ENCODE measurements around the gene ADAMTS1. TPM values are rescaled to one million over a fixed set of nuclear protein-coding genes. Genes with fewer than 3 reads are reported as not detected.

Gene ADAMTS1
- total and polyA plus RNA-seq, 2 of the 4 experiments (the other 2 are of a cell fraction): 116 to 317 TPM

DNA sequence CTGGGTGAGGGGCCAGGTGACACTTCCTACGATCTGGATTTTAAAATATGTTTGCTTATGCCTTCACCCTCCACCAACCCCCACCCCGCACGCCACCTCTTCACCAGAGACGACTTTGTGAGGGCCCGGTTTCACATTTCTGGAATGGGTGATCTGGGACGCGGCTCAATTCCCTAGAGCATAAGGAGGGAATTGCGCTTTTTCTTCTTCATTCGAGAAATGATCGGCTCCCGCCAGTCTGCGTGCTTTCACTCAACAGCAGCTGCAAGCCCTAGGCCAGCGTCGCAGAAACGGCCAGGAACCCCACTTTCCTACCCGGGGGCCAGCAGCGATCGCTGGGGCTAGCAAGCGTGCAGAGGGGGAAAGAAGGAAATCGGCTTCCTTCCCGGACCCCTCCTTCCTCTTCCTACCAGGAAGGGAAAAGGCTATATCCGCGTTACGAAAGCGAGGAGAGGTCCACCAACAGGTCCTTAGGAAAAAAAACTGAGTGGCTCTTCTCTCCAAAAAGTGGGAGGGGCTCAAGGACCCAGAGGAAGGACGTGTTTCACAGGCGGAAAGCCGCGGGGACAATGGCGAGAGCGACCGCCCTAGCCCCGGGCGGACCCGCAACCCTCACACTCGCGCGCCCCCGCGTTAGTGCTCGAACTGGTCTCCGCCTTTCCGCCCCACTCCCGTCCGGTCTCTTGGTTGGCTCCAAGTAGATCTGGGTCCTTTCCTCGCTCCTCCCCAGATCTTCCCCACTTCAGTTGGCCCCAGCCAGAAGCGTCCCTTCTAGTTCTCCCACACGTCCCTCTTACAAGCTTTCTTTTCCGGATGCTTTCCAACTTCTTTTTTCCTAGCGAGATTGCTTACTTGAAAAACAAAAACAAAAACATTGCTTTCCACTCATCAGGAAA, 1.1 kb upstream of the ADAMTS1 start:
- CTCF ChIA-PET: no interaction called here
- ATAC-seq (ENCODE audit: low read depth) (peak; percentile 46), DNase-seq (peak; percentile 82)
- no TSS peak for BruUV-seq (replicated peaks)
- Histone ChIP-seq H3K27ac (ENCODE audit: insufficient read depth, low read length) (peak overlapping the region; percentile 94), H3K9ac (ENCODE audit: low read depth, low read length) (peak overlapping the region; percentile 85), H3K56ac (ENCODE audit: extremely low read depth, insufficient read depth, low read length) (peak overlapping the region; percentile 93), H3K27me3 (ENCODE audit: control insufficient read depth, insufficient read depth, low read length) (no peaks in the 10 kb centered on the region), H3K18ac (ENCODE audit: low read depth, low read length) (peak overlapping the region; percentile 94), H4K91ac (ENCODE audit: insufficient read depth, low read depth, low read length) (peak overlapping the region; percentile 92), H2BK120ac (ENCODE audit: low read depth, low read length) (peak overlapping the region; percentile 89), H2AK5ac (ENCODE audit: low read depth, low read length) (peak overlapping the region; percentile 51), H2AFZ (replicated peaks; ENCODE audit: low read length, poor library complexity) (peak overlapping the region; percentile 89), H3K4me3 (ENCODE audit: insufficient read depth, low read depth, low read length) (peak overlapping the region; percentile 97), H3K79me1 (ENCODE audit: low read depth in 1 of 2, low read length in 2 of 2) (peaks cover 3 to 30% of the 10 kb centered on the region in 2 experiments), H4K5ac (ENCODE audit: low read depth, low read length) (peak overlapping the region; percentile 62), H3K4ac (ENCODE audit: low read depth, low read length) (peak overlapping the region; percentile 95), H4K20me1 (ENCODE audit: insufficient read depth, low read length) (peaks cover 37% of the 10 kb centered on the region), H3K4me2 (ENCODE audit: low read depth, low read length) (peak overlapping the region; percentile 96), H3K23ac (ENCODE audit: low read depth, low read length) (peak overlapping the region; percentile 90), H3K9me1 (ENCODE audit: insufficient read depth, low read length) (peaks cover 3% of the 10 kb centered on the region; the same call in 1 of the 2 replicates), H3K36me3 (ENCODE audit: control insufficient read depth, insufficient read depth, low read length) (peaks cover 23% of the 10 kb centered on the region), H2BK15ac (ENCODE audit: low read depth, low read length) (peak overlapping the region; percentile 57), H3K4me1 (ENCODE audit: control insufficient read depth, insufficient read depth, low read length) (peaks cover 6% of the 10 kb centered on the region), H4K8ac (ENCODE audit: low read depth in 2 of 2, low read length in 2 of 2) (peak overlapping the region; percentile 93 to 94), H2AK9ac (replicated peaks; ENCODE audit: low read depth, low read length, poor library complexity) (peak overlapping the region; percentile 98), H2BK5ac (ENCODE audit: low read depth, low read length, poor library complexity, severe bottlenecking) (peak overlapping the region; percentile 87), H3K9me3 (ENCODE audit: control insufficient read depth, insufficient read depth, low read length) (no peaks in the 10 kb centered on the region), H2BK20ac (ENCODE audit: low read depth, low read length) (0 out of 2 replicates have a peak overlapping the region, but pooled peaks have one; percentile 27), H3K14ac (replicated peaks; ENCODE audit: low read depth, low read length) (peak overlapping the region; percentile 82)
- POLR2A ChIA-PET (ENCODE audit: unreplicated experiment): interaction anchor here (0.7 kb wide), 1 partner anchor 854 kb away, joined by 3 read pairs; no protein-coding TSS in a partner anchor
- WGBS, 2 experiments (ENCODE audit: extremely low coverage in 2 of 2, insufficient read length in 1 of 2): 1% methylated on average over 15 of the region's 50 CpGs; no CpG with 5 or more reads in 1 of the 2 experiments
- intact Hi-C loops (cut with micrococcal nuclease): loop anchor here (5.0 to 10.0 kb wide), 9 partner anchors 951 to 1929 kb away; no protein-coding TSS in a partner anchor
- in situ Hi-C loops (cut with MboI; ENCODE audit: low sequenced_read_pairs): loop anchor here (5.0 to 10.0 kb wide), 3 partner anchors 1206 to 1949 kb away; no protein-coding TSS in a partner anchor
- dilution Hi-C loops (cut with HindIII; ENCODE audit: low sequenced_read_pairs, unreplicated experiment): no loop called here
- TF ChIP-seq MAFK (IDR thresholded peaks at IDR 0.05; ENCODE audit: low read depth, low read length) (no peak), POLR2A (IDR thresholded peaks at IDR 0.05; ENCODE audit: low read depth, low read length) (peak; percentile 68), BHLHE40 (IDR thresholded peaks at IDR 0.05; ENCODE audit: low read depth, low read length) (peak; percentile 45)
- TF ChIP-seq, protein P1, sequence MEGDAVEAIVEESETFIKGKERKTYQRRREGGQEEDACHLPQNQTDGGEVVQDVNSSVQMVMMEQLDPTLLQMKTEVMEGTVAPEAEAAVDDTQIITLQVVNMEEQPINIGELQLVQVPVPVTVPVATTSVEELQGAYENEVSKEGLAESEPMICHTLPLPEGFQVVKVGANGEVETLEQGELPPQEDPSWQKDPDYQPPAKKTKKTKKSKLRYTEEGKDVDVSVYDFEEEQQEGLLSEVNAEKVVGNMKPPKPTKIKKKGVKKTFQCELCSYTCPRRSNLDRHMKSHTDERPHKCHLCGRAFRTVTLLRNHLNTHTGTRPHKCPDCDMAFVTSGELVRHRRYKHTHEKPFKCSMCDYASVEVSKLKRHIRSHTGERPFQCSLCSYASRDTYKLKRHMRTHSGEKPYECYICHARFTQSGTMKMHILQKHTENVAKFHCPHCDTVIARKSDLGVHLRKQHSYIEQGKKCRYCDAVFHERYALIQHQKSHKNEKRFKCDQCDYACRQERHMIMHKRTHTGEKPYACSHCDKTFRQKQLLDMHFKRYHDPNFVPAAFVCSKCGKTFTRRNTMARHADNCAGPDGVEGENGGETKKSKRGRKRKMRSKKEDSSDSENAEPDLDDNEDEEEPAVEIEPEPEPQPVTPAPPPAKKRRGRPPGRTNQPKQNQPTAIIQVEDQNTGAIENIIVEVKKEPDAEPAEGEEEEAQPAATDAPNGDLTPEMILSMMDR (conservative IDR thresholded peaks at IDR 0.05; ENCODE audit: low read depth, low read length): peak; percentile 31; the same call in 1 of the 2 replicates
